HG03108 (cell line): ENCODE measurements around the gene RPRD1B.

Experiments used
- ATAC-seq: cut with Tn5 transposase; IDR thresholded peaks from one replicate; pipeline ENCODE4 v1.9.1; 2021; ENCODE audit warnings: moderate library complexity; ENCODE audit not compliant: unreplicated experiment

Gene RPRD1B

GRCh38 chr20:38132910-38133501, 99.5 kb downstream of the RPRD1B start:
- no peak for ATAC-seq

- no peak for ATAC-seq
Measured at GRCh38 chr20:38133680-38134426, 100.3 kb downstream of the RPRD1B start.

GRCh38 chr20:38134427-38135270, 101.1 kb downstream of the RPRD1B start:
- no peak for ATAC-seq

GRCh38 chr20:38135271-38135650, 101.7 kb downstream of the RPRD1B start:
- ATAC-seq: no peak

- ATAC-seq: no peak
Measured at GRCh38 chr20:38135651-38136420, 102.3 kb downstream of the RPRD1B start.

- no peak for ATAC-seq
Measured at GRCh38 chr20:38136421-38137245, 103.1 kb downstream of the RPRD1B start.

GRCh38 chr20:38137441-38138037, 104.0 kb downstream of the RPRD1B start:
- ATAC-seq: no peak

- ATAC-seq: no peak
Measured at GRCh38 chr20:38138086-38138778, 104.7 kb downstream of the RPRD1B start.

GRCh38 chr20:38139156-38139912, 105.8 kb downstream of the RPRD1B start:
- ATAC-seq: no peak

GRCh38 chr20:38139977-38140753, 106.6 kb downstream of the RPRD1B start:
- ATAC-seq: no peak

GRCh38 chr20:38141204-38141888, 107.8 kb downstream of the RPRD1B start:
- no peak for ATAC-seq
